ENCODE data around the gene FMO5. TPM values are rescaled to one million over a fixed set of nuclear protein-coding genes. Genes with fewer than 3 reads are reported as not detected.

FMO5 gene
- total RNA-seq, 2 donors from 2014 or later: 0.86 to 1.1 TPM

- no peaks in the 10 kb centered on the region for H3K9me3 ChIP-seq
- no peak overlapping the region for H3K27ac ChIP-seq
- TF ChIP-seq CTCF (IDR thresholded peaks at IDR 0.05): no peak
- DNase-seq (ENCODE audit: low spot score): no peak
- H3K27me3 ChIP-seq: no peaks in the 10 kb centered on the region
- no peak overlapping the region for H3K4me3 ChIP-seq
- peaks cover 0 to 6% of the 10 kb centered on the region in 2 donors for H3K4me1 ChIP-seq
- H3K36me3 ChIP-seq: no peaks in the 10 kb centered on the region
Observed at GRCh38 chr1:147209825-147210821, 15.0 kb downstream of the FMO5 start.

- no peak for TF ChIP-seq CTCF (IDR thresholded peaks at IDR 0.05)
- Histone ChIP-seq H3K9me3 (no peaks in the 10 kb centered on the region), H3K27ac (no peak overlapping the region), H3K36me3 (no peaks in the 10 kb centered on the region), H3K27me3 (no peaks in the 10 kb centered on the region), H3K4me3 (no peak overlapping the region), H3K4me1 (no peaks in the 10 kb centered on the region)
- no peak for DNase-seq (ENCODE audit: low spot score)
Observed at GRCh38 chr1:147208619-147209018, 16.5 kb downstream of the FMO5 start.

- TF ChIP-seq CTCF (IDR thresholded peaks at IDR 0.05): no peak
Observed at GRCh38 chr1:147207192-147207591, 17.9 kb downstream of the FMO5 start.

GRCh38 chr1:147204080-147204479 is 21.1 kb downstream of the FMO5 start:
- H3K27me3 ChIP-seq: no peaks in the 10 kb centered on the region
- no peak for DNase-seq (ENCODE audit: low spot score)
- no peaks in the 10 kb centered on the region for H3K4me1 ChIP-seq
- H3K36me3 ChIP-seq: no peaks in the 10 kb centered on the region
- no peak overlapping the region for H3K4me3 ChIP-seq
- H3K9me3 ChIP-seq: no peaks in the 10 kb centered on the region
- TF ChIP-seq CTCF (IDR thresholded peaks at IDR 0.05): no peak
- H3K27ac ChIP-seq: no peak overlapping the region

More at GRCh38 chr1:147207192-147207591, 17.9 kb downstream of the FMO5 start:
- DNase-seq (ENCODE audit: low spot score): no peak
- Histone ChIP-seq H3K27ac (no peak overlapping the region), H3K4me3 (no peak overlapping the region), H3K4me1 (no peaks in the 10 kb centered on the region), H3K27me3 (no peaks in the 10 kb centered on the region), H3K36me3 (no peaks in the 10 kb centered on the region), H3K9me3 (no peaks in the 10 kb centered on the region)

GRCh38 chr1:147202576-147202975 is 22.6 kb downstream of the FMO5 start:
- H3K27ac ChIP-seq: no peak overlapping the region
- H3K4me1 ChIP-seq: no peaks in the 10 kb centered on the region
- H3K36me3 ChIP-seq: no peaks in the 10 kb centered on the region
- TF ChIP-seq CTCF (IDR thresholded peaks at IDR 0.05): no peak
- no peak for DNase-seq (ENCODE audit: low spot score)
- H3K27me3 ChIP-seq: no peaks in the 10 kb centered on the region
- H3K4me3 ChIP-seq: no peak overlapping the region
- H3K9me3 ChIP-seq: no peaks in the 10 kb centered on the region

Data from right atrium auricular region (tissue), 2 donors.